MM.1S (cell line): ENCODE results near the gene REX1BD.

Experiments used
- DNase-seq: peaks from one replicate; pipeline ENCODE4 v3.0.0-alpha.2; 2015
- H2AFZ ChIP-seq: fragments of 300-600 bp; sonication (generic); 2 replicates; pipeline ENCODE4 v1.6.0; 2016; ENCODE audit warnings: antibody characterized with exemption, low read length
- H3F3A ChIP-seq: fragments of 300-600 bp; sonication (generic); 2 replicates; pipeline ENCODE4 v1.6.1; 2016; ENCODE audit warnings: mild to moderate bottlenecking, antibody characterized with exemption, low read length, moderate library complexity, mixed read lengths; ENCODE audit not compliant: insufficient read depth
- H3K27ac ChIP-seq: fragments of 300-600 bp; sonication (generic); 2 replicates; pipeline ENCODE4 v1.5.1; 2016; ENCODE audit warnings: mild to moderate bottlenecking, low read length
- H3K27me3 ChIP-seq: fragments of 300-600 bp; sonication (generic); replicated peaks from 2 replicates; pipeline ENCODE4 v1.6.0; 2016; ENCODE audit warnings: low read length; ENCODE audit not compliant: insufficient read depth
- H3K36me3 ChIP-seq: fragments of 300-600 bp; sonication (generic); replicated peaks from 2 replicates; pipeline ENCODE4 v1.6.1; 2016; ENCODE audit warnings: mild to moderate bottlenecking, low read length, mixed read lengths; ENCODE audit not compliant: insufficient read depth
- H3K4me1 ChIP-seq: fragments of 300-600 bp; sonication (generic); 2 replicates; pipeline ENCODE4 v1.6.1; 2016; ENCODE audit warnings: low read length, mixed read lengths
- H3K4me2 ChIP-seq: fragments of 300-600 bp; sonication (generic); 2 replicates; pipeline ENCODE4 v1.6.0; 2016; ENCODE audit warnings: low read depth, low read length
- H3K4me3 ChIP-seq: fragments of 300-600 bp; sonication (generic); 2 replicates; pipeline ENCODE4 v1.5.1; 2016; ENCODE audit warnings: low read length, mixed read lengths
- H3K79me2 ChIP-seq: fragments of 300-600 bp; sonication (generic); 2 replicates; pipeline ENCODE4 v1.6.1; 2016; ENCODE audit warnings: mixed run types, low read length, mixed read lengths
- H3K9ac ChIP-seq: fragments of 300-600 bp; sonication (generic); 2 replicates; pipeline ENCODE4 v1.6.1; 2016; ENCODE audit warnings: low read length, mixed read lengths
- H3K9me2 ChIP-seq: fragments of 300-600 bp; sonication (generic); replicated peaks from 2 replicates; pipeline ENCODE4 v1.6.1; 2016; ENCODE audit warnings: mild to moderate bottlenecking, low read length, mixed read lengths; ENCODE audit not compliant: insufficient read depth
- H3K9me3 ChIP-seq: fragments of 300-600 bp; sonication (generic); replicated peaks from 2 replicates; pipeline ENCODE4 v1.6.1; 2016; ENCODE audit warnings: mild to moderate bottlenecking, low read length, mixed read lengths; ENCODE audit not compliant: insufficient read depth
- H4K20me1 ChIP-seq: fragments of 300-600 bp; sonication (generic); 2 replicates; pipeline ENCODE4 v1.6.1; 2016; ENCODE audit warnings: mild to moderate bottlenecking, low read length, moderate library complexity, mixed read lengths; ENCODE audit not compliant: insufficient read depth
- CTCF ChIP-seq: fragments of 300-600 bp; sonication (generic); IDR thresholded peaks from 2 replicates; pipeline ENCODE4 v1.5.1; 2016; ENCODE audit warnings: antibody characterized with exemption, low read length, mixed read lengths
- EZH2 ChIP-seq: fragments of 300-600 bp; sonication (generic); optimal IDR thresholded peaks from 2 replicates; pipeline ENCODE3; 2017; ENCODE audit warnings: low read depth, mild to moderate bottlenecking, antibody characterized with exemption, low read length, mixed read lengths
- EZH2phosphoT487 ChIP-seq: fragments of 300-600 bp; sonication (generic); IDR thresholded peaks from 2 replicates; pipeline ENCODE4 v1.6.1; 2018; ENCODE audit warnings: antibody characterized with exemption, low read length

REX1BD gene

GRCh38 chr19:18612051-18612771, 23.6 kb downstream of the REX1BD start:
- H3K9me2 ChIP-seq: no peaks in the 10 kb centered on the region
- no peaks in the 10 kb centered on the region for H3K36me3 ChIP-seq
- H3K4me3 ChIP-seq: peak overlapping the region; percentile 29
- no peak for DNase-seq
- peak overlapping the region; percentile 57 for H3K4me2 ChIP-seq
- H3K27ac ChIP-seq: no peak overlapping the region
- no peaks in the 10 kb centered on the region for H3K9me3 ChIP-seq
- no peak overlapping the region for H3K9ac ChIP-seq
- no peak for TF ChIP-seq EZH2
- no peak overlapping the region for H2AFZ ChIP-seq
- H3K79me2 ChIP-seq: no peaks in the 10 kb centered on the region
- H3K27me3 ChIP-seq: peaks cover 98% of the 10 kb centered on the region
- H3K4me1 ChIP-seq: no peaks in the 10 kb centered on the region
- H4K20me1 ChIP-seq: no peaks in the 10 kb centered on the region
- H3F3A ChIP-seq: no peaks in the 10 kb centered on the region

- no peak for DNase-seq
- no peak within 1 kb of the TSS for H2AFZ ChIP-seq
Measured at GRCh38 chr19:18612772-18613588, 24.4 kb downstream of the REX1BD start, which contains the start of gene TMEM59L. Gene TMEM59L (plus strand): TSS chr19:18612870. CDS start chr19:18612959, 89 bp downstream.

GRCh38 chr19:18613589-18614234, 25.1 kb downstream of the REX1BD start:
- peaks cover 91% of the 10 kb centered on the region for H3K27me3 ChIP-seq
- H3K27ac ChIP-seq: no peak overlapping the region
- H3F3A ChIP-seq: no peaks in the 10 kb centered on the region
- H3K4me1 ChIP-seq: no peaks in the 10 kb centered on the region
- H2AFZ ChIP-seq: no peak overlapping the region
- no peaks in the 10 kb centered on the region for H3K36me3 ChIP-seq
- H4K20me1 ChIP-seq: no peaks in the 10 kb centered on the region
- no peaks in the 10 kb centered on the region for H3K9me2 ChIP-seq
- no peaks in the 10 kb centered on the region for H3K9me3 ChIP-seq
- H3K4me2 ChIP-seq: no peak overlapping the region
- no peaks in the 10 kb centered on the region for H3K79me2 ChIP-seq
- no peak overlapping the region for H3K9ac ChIP-seq
- DNase-seq: no peak
- no peak overlapping the region for H3K4me3 ChIP-seq
- no peak for TF ChIP-seq EZH2
- TF ChIP-seq CTCF: no peak
- TF ChIP-seq EZH2phosphoT487: no peak

More at GRCh38 chr19:18612772-18613588, 24.4 kb downstream of the REX1BD start, which contains the start of gene TMEM59L:
- H3K79me2 ChIP-seq: no peaks in the 10 kb centered on the region
- H4K20me1 ChIP-seq: no peaks in the 10 kb centered on the region
- no peaks in the 10 kb centered on the region for H3F3A ChIP-seq
- no peak within 1 kb of the TSS for H3K9ac ChIP-seq
- no peaks in the 10 kb centered on the region for H3K9me3 ChIP-seq
- H3K36me3 ChIP-seq: no peaks in the 10 kb centered on the region
- H3K4me3 ChIP-seq: peak within 1 kb of the TSS; percentile 29
- no peak for TF ChIP-seq EZH2phosphoT487
- TF ChIP-seq CTCF: no peak
- TF ChIP-seq EZH2: peak; percentile 70
- H3K27ac ChIP-seq: no peak within 1 kb of the TSS
- H3K9me2 ChIP-seq: no peaks in the 10 kb centered on the region
- H3K4me2 ChIP-seq: peak within 1 kb of the TSS; percentile 57
- peaks cover 98% of the 10 kb centered on the region for H3K27me3 ChIP-seq
- H3K4me1 ChIP-seq: no peaks in the 10 kb centered on the region
